AG09319 (cell line): ENCODE data around the gene CYP19A1.

Source experiments
- DNase-seq: peaks from one replicate; pipeline ENCODE4 v3.0.0-alpha.2; 2010; ENCODE audit warnings: low read depth; ENCODE audit errors: extremely low read depth
- TF ChIP-seq, protein P1 (sequence below): IDR thresholded peaks from 2 replicates; pipeline ENCODE4 v1.5.1; 2011; ENCODE audit warnings: low read depth, mild to moderate bottlenecking, inconsistent platforms, low read length, moderate library complexity

Gene CYP19A1

GRCh38 chr15:51200792-51201191 is 137.6 kb downstream of the CYP19A1 start:
- peak; percentile 10 for DNase-seq
- TF ChIP-seq, protein P1, sequence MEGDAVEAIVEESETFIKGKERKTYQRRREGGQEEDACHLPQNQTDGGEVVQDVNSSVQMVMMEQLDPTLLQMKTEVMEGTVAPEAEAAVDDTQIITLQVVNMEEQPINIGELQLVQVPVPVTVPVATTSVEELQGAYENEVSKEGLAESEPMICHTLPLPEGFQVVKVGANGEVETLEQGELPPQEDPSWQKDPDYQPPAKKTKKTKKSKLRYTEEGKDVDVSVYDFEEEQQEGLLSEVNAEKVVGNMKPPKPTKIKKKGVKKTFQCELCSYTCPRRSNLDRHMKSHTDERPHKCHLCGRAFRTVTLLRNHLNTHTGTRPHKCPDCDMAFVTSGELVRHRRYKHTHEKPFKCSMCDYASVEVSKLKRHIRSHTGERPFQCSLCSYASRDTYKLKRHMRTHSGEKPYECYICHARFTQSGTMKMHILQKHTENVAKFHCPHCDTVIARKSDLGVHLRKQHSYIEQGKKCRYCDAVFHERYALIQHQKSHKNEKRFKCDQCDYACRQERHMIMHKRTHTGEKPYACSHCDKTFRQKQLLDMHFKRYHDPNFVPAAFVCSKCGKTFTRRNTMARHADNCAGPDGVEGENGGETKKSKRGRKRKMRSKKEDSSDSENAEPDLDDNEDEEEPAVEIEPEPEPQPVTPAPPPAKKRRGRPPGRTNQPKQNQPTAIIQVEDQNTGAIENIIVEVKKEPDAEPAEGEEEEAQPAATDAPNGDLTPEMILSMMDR = no peak

- DNase-seq = no peak
- TF ChIP-seq, protein P1 = no peak
Observed at GRCh38 chr15:51199541-51199940, 138.9 kb downstream of the CYP19A1 start.

- TF ChIP-seq, protein P1 = no peak
- no peak for DNase-seq
Observed at GRCh38 chr15:51198701-51199232, 139.6 kb downstream of the CYP19A1 start.

- no peak for DNase-seq
- TF ChIP-seq, protein P1 = no peak
Observed at GRCh38 chr15:51195459-51195858, 142.9 kb downstream of the CYP19A1 start.

DNA sequence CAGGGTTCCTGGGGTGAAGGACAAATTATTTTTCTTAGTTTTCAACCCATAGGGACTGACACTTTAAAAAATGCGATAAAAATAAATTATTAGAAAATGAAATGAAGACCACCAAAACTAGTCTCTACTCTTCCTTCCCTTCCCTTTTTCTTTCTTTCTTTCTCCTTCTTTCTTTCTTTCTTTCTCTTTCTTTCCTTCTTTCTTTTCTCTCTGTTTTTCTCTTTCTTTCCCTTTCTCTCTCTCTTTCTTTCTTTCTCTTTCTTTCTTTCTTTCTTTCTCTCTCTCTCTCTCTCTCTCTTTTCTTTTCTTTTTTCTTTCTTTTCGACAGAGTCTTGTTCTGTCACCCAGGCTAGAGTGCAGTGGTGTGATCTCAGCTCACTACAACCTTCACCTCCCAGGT is 144.4 kb downstream of the CYP19A1 start:
- TF ChIP-seq, protein P1 = no peak
- no peak for DNase-seq

DNA sequence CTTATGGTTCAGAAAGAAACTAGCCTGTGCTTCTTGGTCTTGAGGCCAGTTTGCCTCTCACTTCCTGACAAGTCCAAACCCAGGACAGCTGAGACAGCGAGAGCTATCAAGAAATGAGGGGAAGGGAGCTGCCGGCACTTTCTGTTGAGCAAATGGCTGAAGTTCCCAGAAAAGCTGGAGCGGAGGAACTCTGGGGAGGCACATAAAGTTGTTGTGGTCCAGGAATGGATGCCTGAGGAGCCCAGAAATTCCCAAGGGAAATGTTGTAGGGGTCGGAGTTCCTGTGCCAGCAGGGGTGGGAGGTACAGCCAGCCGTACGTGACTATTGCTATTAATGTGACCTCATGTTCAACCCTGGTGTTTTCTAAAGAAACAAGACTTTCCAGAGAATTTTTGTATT is 144.9 kb downstream of the CYP19A1 start:
- TF ChIP-seq, protein P1 = no peak
- no peak for DNase-seq

DNA sequence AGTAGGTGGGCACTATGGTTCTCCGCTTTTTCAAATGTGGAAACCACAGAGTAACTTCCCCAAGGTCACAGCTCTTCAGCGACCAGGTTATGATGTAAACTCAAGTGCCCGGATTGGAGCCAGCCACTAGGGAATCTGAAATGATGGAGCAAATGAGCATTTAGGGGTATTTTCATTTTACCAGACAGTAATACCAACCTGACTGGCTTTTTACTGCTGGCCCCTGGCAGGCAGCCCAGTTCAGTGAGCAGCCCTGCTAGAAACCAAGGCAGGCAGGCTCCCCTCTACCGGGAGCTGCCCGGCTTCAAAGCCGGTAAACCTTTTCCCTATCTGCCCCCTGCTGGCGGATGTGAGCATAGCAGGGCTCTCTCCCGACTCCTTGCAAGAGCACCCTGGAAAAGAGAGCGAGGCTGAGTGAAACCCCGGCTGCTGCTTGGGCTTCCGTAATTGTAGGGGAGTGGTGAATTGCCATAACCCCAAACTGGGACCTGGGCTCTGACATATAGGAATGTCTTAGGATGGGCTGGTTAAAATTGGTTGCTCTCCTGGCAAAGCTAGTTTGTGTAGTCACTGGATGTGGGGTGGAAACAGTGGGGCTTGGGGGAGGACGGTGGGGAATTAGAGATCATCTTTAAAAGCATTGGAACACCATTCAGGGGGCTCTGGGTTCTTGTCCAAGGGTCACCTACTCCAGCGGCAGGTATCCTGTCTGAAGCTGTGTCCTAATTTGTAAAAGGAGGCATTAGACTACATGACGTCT is 145.7 kb downstream of the CYP19A1 start:
- TF ChIP-seq, protein P1 = peak; percentile 96

More for the DNA sequence above, 145.7 kb downstream of the CYP19A1 start:
- DNase-seq = peak; percentile 58
